ENCODE data around the gene BCAR3.

DNA sequence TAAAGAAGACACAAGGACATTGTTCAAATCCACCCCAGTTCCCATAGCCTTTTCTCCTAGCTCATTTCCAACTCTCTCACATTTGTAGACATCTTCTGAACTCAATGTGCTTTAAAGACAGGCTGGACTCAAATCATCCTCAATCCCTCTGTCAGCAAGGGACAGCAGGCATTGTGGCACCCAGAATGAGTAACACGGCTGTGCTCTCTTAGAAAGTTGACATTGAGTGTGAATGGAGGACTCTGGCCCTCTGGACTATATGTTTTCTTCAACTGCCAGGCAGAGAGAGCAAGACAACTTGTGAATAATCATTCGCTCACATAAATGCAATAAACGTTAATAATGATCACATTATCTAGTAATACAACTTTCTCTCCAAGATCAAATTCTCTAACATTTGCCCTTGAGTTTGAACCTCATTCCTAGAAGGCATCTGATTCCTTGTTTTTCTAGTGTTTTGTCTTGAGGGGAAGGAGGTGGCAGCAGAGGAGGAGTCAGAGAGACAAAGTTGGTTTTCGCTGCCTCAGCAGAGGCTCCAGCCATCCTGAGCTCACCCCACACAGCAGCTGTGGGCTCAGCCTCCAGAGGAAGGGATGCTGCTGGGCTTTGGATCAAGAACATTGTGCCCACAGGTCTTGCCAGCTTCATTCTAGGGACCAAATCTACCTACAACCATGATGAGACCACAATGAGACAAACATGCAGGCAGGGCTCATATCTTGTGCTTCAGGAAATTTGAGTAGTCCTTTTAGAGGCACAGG is 85.1 kb downstream of the BCAR3 start:
- TF ChIP-seq, protein P1, sequence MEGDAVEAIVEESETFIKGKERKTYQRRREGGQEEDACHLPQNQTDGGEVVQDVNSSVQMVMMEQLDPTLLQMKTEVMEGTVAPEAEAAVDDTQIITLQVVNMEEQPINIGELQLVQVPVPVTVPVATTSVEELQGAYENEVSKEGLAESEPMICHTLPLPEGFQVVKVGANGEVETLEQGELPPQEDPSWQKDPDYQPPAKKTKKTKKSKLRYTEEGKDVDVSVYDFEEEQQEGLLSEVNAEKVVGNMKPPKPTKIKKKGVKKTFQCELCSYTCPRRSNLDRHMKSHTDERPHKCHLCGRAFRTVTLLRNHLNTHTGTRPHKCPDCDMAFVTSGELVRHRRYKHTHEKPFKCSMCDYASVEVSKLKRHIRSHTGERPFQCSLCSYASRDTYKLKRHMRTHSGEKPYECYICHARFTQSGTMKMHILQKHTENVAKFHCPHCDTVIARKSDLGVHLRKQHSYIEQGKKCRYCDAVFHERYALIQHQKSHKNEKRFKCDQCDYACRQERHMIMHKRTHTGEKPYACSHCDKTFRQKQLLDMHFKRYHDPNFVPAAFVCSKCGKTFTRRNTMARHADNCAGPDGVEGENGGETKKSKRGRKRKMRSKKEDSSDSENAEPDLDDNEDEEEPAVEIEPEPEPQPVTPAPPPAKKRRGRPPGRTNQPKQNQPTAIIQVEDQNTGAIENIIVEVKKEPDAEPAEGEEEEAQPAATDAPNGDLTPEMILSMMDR (IDR thresholded peaks at IDR 0.05) = no peak
- no peak for TF ChIP-seq ZFX (IDR thresholded peaks at IDR 0.05; ENCODE audit: borderline replicate concordance)

Data from 22Rv1 (cell line).